Measurements from ENCODE around the gene SLC15A3. TPM values are rescaled to one million over a fixed set of nuclear protein-coding genes. Genes with fewer than 3 reads are reported as not detected.

SLC15A3 gene
- total and polyA plus RNA-seq, 2 experiments from 2014 or later = 2.1 TPM; not detected in 1

DNA sequence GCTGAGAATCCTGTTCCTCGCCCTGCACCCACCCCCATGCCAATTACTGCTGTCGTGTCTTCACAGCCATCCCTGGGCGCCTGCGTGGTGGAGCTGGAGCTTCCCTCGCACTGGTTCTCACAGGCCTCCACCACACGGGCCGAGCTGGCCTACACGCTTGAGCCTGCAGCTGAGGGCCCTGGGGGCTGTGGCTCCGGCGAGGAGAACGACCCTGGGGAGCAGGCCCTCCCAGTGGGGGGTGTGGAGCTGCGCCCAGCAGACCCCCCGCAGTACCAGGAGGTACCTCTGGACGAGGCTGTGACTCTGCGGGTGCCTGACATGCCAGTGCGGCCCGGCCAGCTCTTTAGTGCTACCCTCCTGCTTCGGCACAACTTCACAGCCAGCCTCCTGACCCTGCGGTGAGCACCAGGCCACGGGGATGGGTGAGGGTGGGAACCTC is 23.4 kb downstream of the SLC15A3 start:
- no peak overlapping the region for H3K4me3 ChIP-seq
- no peaks in the 10 kb centered on the region for H3K4me1 ChIP-seq (ENCODE audit: low read depth)
- no peaks in the 10 kb centered on the region for H3K9me3 ChIP-seq (ENCODE audit: low read depth)
- no peak for DNase-seq (ENCODE audit: low read depth in 1 of 2, low spot score in 1 of 2)
- peaks cover 30% of the 10 kb centered on the region for H3K36me3 ChIP-seq
- TF ChIP-seq, protein P1, sequence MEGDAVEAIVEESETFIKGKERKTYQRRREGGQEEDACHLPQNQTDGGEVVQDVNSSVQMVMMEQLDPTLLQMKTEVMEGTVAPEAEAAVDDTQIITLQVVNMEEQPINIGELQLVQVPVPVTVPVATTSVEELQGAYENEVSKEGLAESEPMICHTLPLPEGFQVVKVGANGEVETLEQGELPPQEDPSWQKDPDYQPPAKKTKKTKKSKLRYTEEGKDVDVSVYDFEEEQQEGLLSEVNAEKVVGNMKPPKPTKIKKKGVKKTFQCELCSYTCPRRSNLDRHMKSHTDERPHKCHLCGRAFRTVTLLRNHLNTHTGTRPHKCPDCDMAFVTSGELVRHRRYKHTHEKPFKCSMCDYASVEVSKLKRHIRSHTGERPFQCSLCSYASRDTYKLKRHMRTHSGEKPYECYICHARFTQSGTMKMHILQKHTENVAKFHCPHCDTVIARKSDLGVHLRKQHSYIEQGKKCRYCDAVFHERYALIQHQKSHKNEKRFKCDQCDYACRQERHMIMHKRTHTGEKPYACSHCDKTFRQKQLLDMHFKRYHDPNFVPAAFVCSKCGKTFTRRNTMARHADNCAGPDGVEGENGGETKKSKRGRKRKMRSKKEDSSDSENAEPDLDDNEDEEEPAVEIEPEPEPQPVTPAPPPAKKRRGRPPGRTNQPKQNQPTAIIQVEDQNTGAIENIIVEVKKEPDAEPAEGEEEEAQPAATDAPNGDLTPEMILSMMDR (IDR thresholded peaks at IDR 0.05; ENCODE audit: low read depth, low read length) = no peak
- no peak overlapping the region for H3K27ac ChIP-seq
- H3K27me3 ChIP-seq = no peaks in the 10 kb centered on the region

GRCh38 chr11:60927600-60927999 is 24.4 kb downstream of the SLC15A3 start:
- DNase-seq (ENCODE audit: low read depth in 1 of 2, low spot score in 1 of 2) = no peak
- no peaks in the 10 kb centered on the region for H3K9me3 ChIP-seq (ENCODE audit: low read depth)
- TF ChIP-seq, protein P1 (IDR thresholded peaks at IDR 0.05; ENCODE audit: low read depth, low read length) = no peak
- no peak overlapping the region for H3K27ac ChIP-seq
- no peaks in the 10 kb centered on the region for H3K4me1 ChIP-seq (ENCODE audit: low read depth)
- H3K27me3 ChIP-seq = no peaks in the 10 kb centered on the region
- no peak overlapping the region for H3K4me3 ChIP-seq
- H3K36me3 ChIP-seq = peaks cover 30% of the 10 kb centered on the region

DNA sequence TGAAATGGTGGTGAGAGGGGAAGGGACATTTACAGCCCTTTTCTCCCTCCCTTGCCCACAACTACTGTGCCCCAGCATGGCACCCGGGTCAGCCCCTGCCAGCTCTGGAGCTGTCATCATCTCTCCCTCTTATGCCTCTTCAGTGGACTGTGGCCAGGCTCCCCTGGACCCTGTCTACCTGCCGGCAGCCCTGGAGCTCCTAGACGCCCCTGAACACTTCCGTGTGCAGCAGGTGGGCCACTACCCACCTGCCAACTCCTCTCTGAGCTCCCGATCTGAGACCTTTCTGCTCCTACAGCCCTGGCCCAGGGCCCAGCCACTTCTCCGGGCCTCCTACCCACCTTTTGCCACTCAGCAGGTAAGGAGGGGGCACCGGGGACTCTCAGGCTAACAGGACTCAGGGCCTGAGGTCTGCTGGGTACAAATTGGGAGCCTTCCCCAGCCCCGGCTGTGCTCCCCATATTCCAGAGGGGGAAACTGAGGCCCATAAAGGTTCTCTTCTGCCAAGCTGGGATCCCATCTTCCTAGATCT is 24.8 kb downstream of the SLC15A3 start:
- DNase-seq (ENCODE audit: low read depth in 1 of 2, low spot score in 1 of 2) = no peak
- Histone ChIP-seq H3K4me3 (no peak overlapping the region), H3K9me3 (ENCODE audit: low read depth) (no peaks in the 10 kb centered on the region), H3K27ac (no peak overlapping the region), H3K4me1 (ENCODE audit: low read depth) (no peaks in the 10 kb centered on the region), H3K27me3 (no peaks in the 10 kb centered on the region), H3K36me3 (peaks cover 26% of the 10 kb centered on the region)
- TF ChIP-seq, protein P1 (IDR thresholded peaks at IDR 0.05; ENCODE audit: low read depth, low read length) = no peak

DNA sequence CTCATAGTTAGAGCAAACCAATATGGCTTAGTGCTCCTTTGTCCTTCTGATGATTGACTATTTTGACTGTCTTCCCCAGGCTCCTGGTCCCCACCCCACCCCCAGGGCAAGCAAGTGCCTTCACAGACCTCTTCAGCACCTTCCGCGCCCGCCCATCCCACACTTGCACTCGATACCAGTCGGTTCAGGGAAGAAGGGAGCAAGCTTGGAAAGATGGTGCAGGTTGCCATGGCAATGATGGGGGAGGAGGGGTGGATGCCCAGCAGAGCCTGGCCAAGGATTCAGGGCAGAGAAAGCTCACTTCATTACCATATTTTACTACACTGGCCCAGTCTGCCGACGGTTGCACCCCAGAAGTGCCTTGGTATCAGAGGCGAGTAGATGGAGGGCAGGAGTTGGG is 25.5 kb downstream of the SLC15A3 start:
- H3K9me3 ChIP-seq (ENCODE audit: low read depth) = no peaks in the 10 kb centered on the region
- peaks cover 24% of the 10 kb centered on the region for H3K36me3 ChIP-seq
- TF ChIP-seq, protein P1 (IDR thresholded peaks at IDR 0.05; ENCODE audit: low read depth, low read length) = no peak

GRCh38 chr11:60925868-60926267 is 26.1 kb downstream of the SLC15A3 start:
- DNase-seq (ENCODE audit: low read depth in 1 of 2, low spot score in 1 of 2) = peak in 1 of 2 donors; percentile 11
- TF ChIP-seq, protein P1 (IDR thresholded peaks at IDR 0.05; ENCODE audit: low read depth, low read length) = no peak
- Histone ChIP-seq H3K27me3 (no peaks in the 10 kb centered on the region), H3K9me3 (ENCODE audit: low read depth) (no peaks in the 10 kb centered on the region), H3K4me3 (no peak overlapping the region), H3K36me3 (peaks cover 24% of the 10 kb centered on the region), H3K27ac (no peak overlapping the region), H3K4me1 (ENCODE audit: low read depth) (no peaks in the 10 kb centered on the region)

More for the DNA sequence above, 25.5 kb downstream of the SLC15A3 start:
- DNase-seq (ENCODE audit: low read depth in 1 of 2, low spot score in 1 of 2) = no peak
- H3K27ac ChIP-seq = no peak overlapping the region
- no peaks in the 10 kb centered on the region for H3K27me3 ChIP-seq
- no peak overlapping the region for H3K4me3 ChIP-seq
- no peaks in the 10 kb centered on the region for H3K4me1 ChIP-seq (ENCODE audit: low read depth)
